Cerebellar nuclear complex (tissue), 1 donor: ENCODE results near the gene SLC25A38.
"Not testable (repeated sequence)": the region's sequence is repeated elsewhere in the genome, so short reads cannot be mapped to it uniquely, and the experiment has no call there.

Source experiments
- DNase-seq, 2 experiments: peaks; one replicate each; lab custom pipeline; 2025; lab: John Stamatoyannopoulos, UW

Gene SLC25A38

GRCh38 chr3:39383045-39383880, at the start of gene SLC25A38:
Gene SLC25A38, plus strand, starts transcription at chr3:39383370. Its CDS starts 355 bp downstream, at chr3:39383725.
- no peak for DNase-seq

- DNase-seq: no peak
Observed at GRCh38 chr3:39333607-39334006, 49.6 kb upstream of the SLC25A38 start.

DNA sequence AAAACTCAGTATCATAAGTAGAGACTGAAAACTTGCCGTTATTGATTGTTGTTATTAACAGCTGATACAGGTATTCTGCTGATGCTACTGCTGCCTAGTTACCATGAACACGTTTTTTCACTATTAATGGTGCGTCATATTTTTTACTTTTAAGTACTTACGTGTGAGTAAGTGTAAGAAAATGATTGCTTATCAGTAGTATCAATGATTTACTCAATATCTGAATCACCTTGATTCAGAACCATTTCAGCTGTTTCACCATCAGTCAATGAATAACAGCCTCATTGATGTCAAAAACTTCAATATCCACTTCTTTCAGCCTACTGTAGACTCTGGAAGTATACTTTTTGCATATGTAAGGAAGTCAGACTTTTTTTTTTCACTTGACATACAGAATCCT, 49.0 kb upstream of the SLC25A38 start:
- DNase-seq: no peak

- DNase-seq: no peak
Observed at GRCh38 chr3:39338201-39338600, 45.0 kb upstream of the SLC25A38 start.

DNA sequence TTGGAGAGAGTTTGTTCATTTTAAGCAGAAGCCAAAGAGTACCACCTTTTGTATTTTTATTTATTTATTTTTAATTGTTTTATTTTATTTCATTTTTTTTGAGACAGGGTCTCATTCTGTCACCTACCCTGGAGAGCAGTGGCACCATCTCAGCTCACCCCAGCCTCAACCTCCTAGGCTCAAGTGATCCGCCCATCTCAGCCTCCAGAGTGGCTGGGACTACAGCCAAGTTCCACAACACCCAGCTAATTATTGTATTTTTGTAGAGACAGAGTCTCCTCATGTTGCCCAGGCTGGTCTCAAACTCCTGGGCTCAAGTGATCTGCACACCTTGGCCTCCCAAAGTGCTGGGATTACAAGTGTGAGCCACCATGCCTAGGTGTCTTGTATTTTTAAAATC, 44.1 kb upstream of the SLC25A38 start:
- no peak for DNase-seq

GRCh38 chr3:39343076-39343717, 40.0 kb upstream of the SLC25A38 start:
- no peak for DNase-seq

DNA sequence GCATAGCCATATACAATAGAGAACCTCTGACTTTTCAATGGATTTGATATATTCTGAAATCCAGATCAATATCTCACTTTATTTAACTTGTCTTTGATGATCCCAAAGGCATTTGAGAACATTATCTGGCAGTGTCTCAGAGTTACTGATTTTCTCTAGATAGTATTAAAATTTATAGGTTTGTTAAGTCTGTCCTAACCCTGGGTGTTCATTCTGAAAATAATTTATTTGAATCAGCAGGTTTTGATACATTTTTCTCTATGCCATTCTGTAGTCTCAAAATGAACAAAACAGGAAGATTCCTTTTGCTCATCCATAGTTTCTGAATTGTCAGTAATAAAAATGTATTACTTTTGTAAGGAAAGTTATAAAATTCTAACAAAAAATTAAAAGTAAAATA, 39.4 kb upstream of the SLC25A38 start:
- no peak for DNase-seq

DNA sequence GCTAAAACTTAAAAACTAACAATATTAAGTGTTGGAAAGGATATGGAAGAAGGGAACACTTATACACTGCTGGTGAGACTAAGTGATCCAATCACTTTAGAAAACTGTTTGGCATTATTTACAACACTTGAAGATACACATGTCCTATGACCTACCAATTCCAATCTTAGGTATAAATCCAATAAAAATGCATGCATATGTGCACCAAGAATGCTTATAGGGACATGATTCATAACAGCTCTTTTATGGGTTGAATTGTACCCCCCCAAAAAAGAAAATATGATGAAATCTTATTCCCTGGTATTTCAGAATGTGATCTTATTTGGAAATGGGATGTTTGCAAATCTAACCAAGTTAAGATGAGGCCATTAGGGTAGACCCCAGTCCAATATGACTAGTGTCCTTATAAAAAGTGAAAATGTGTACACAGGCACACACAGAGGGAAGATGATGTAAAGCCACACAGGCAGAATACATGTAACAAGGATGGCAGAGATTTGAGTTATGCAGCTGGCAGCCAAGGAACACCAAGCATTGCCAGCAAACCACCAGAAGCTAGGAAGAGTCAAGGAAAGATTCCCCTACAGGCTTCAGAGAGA, 38.3 kb upstream of the SLC25A38 start:
- DNase-seq: no peak

DNA sequence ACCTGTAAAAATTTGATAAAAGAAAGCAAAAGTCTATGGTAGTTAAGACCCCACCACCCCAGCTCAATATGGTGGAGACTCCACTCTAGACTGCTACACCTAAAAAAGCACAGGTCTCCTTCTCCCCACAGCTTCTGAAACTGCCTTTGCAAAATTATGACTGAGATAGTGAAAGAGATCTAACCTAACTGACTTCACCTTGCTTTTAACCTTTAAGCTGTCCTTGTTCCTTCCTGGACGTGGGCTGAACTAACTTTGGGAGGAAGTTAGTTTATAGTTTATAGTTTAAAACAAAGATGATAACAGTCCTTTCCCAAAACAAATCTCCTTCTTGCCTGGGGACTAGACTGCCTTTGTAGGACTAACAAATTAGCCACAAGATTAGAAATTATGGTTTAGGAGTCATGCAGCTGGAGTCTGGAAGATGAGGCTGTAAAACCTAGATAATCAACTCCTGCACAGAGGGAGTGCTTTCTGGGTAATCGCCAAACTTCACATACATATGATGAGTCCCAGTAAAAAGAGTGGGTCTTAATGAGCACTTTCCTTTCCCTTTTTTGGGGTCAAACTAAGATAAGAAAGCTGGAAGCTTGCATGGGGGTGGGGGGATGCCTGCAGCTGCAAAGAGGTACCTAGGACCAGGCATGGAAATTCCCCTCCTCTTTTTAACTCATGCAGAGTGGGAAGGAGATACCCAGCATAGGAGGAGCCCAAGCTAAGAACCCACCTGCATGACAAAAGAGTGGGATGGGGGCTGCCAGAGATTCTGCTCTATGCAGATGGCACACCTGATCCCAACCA, 36.2 kb upstream of the SLC25A38 start:
- DNase-seq: no peak

GRCh38 chr3:39347586-39347876, 35.6 kb upstream of the SLC25A38 start:
- no peak for DNase-seq

- DNase-seq: no peak
Observed at GRCh38 chr3:39349080-39349479, 34.1 kb upstream of the SLC25A38 start.

GRCh38 chr3:39350714-39351113, 32.5 kb upstream of the SLC25A38 start:
- DNase-seq: no peak

- not testable (repeated sequence) for DNase-seq
Observed at GRCh38 chr3:39351134-39351533, 32.0 kb upstream of the SLC25A38 start.

- not testable (repeated sequence) for DNase-seq
Observed at GRCh38 chr3:39353168-39353927, 29.8 kb upstream of the SLC25A38 start.

DNA sequence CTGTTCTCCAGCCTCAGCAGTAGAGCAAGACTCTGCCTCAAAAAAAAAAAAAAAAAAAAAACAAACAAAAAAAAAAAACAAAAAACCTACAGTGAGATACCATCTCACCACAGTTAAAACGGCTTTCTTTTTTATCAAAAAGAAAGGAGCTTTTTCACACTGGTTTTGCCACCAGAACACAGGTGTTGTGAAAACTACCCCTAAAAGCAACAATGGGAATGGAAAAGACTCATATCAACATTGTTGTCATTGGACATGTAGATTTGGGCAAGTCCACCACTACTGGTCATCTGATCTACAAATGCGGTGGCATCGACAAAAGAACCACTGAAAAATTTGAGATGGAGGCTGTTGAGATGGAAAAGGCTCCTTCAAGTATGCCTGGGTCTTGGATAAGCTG, 24.8 kb upstream of the SLC25A38 start:
- no peak for DNase-seq

DNA sequence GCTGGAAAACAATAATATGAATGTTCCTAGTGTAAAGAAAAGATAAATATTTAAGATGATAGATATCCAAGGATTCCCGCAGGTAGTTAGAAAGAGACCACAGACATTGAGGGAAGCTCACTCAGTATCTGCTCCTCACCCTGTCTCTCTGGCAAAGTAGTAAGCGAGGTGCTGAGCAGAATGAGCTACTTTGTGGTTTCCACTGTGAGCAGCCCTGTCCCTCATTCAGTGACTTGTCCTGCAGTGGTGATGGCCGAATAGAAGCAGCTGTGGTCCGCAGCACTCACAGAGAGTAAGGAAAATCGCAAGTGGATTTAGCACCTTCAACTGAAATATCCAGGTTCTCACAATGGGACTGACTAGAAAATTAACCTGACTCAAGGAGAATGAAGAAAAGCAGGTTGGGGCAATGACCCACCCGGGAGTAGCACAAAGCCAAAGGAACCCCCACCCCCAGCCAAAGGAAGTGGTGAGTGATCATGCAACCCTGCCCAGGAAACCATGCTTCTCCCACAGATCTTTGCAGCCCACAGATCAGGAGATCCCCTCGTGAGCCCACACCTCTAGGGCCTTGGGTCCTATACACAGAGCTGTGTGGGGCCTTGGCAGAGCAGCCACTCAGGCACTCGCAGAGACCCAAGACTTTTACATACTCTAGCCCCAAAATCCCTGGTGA, 21.8 kb upstream of the SLC25A38 start:
- DNase-seq: no peak

DNA sequence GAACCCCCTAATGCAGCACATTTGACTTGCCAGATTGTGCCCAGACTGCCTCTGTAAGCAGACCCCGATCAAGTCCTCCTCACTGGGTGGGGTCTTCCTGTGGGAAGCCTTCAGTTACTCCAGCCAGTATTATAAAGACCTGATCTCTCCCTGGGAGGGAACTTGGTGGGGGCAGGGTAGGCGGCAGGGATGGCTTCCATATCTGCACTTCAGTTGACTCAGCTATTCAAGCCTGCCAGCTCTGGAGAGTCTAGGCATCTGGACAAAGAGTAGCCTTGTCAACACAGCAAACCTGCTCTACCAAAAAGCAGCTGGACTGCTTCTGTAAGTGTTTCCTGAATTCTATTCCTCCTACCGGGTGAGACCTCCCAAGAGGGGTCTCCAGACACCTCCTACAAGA, 21.0 kb upstream of the SLC25A38 start:
- no peak for DNase-seq

- DNase-seq: no peak
Observed at GRCh38 chr3:39362812-39363211, 20.4 kb upstream of the SLC25A38 start.

- DNase-seq: not testable (repeated sequence)
Observed at GRCh38 chr3:39370450-39370849, 12.7 kb upstream of the SLC25A38 start.

DNA sequence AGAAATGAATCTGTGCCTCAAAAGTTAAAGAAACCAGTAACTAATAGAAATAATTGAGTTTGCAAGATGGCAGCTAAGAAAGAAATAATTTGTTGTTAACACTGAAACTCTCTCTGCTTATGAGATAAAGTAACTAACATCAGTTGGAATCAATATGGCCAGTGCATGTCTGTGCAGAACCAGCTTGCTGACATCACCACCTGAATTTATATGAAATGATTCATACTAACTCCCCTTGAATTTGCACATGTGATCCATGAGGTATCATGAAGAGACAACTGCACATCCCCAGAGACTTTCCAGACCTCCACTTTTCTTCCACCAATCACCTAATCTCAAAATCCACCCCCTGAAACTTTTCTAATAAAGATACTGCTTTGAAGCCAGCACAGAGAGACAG, 10.3 kb upstream of the SLC25A38 start:
- no peak for DNase-seq

DNA sequence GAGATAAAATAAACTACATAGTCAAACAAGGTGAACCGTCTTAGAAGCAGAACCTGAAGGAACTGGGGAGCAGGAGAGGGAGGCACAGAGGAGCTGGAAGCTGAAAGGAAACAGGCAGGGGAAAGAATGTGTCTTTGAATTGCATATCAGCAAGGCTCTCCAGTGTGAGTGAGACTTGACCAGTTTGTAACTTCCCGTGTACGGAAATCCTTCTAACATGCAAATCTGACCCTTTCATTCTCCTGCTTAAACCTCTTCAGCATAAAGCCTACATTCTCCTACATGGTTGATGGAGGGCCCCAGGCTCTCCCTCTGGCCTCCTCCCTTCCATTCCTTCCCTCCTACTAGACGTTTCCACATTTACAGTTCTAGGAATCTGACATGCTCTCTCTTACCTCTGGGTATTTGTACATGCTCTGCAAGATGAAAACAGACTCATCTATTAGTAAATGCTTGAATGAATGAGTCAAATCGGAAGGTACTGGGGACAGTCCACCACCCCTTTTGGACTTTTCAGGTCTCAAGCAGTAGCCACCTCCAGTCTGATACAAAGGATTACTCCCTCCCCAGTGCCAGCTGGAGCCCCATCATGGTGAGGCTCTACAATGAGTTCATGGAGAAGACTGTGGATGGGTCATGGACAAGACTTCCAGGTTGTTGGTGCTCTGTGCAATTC, 6.1 kb upstream of the SLC25A38 start:
- no peak for DNase-seq
